Gastrocnemius medialis (tissue), 4 donors: ENCODE results near the gene NR1D2.

Source experiments
- CTCF ChIP-seq, 5 experiments: fragments of 450-650 bp in 3 of 5; fragments of 200-600 bp in 2 of 5; sonication (generic) in 2 of 5; IDR thresholded peaks in 4 of 5; conservative IDR thresholded peaks in 1 of 5; 1 replicate in 4 of 5; 2 replicates in 1 of 5; pipeline ENCODE4 v1.5.1; 2016 to 2019; ENCODE audit warnings: antibody characterized with exemption in 5 of 5, mild to moderate bottlenecking in 3 of 5, moderate library complexity in 3 of 5
- POLR2A ChIP-seq, 2 donors: fragments of 450-650 bp; IDR thresholded peaks; one replicate each; pipeline ENCODE4 v1.6.1; 2017; ENCODE audit warnings: antibody characterized with exemption in 2 of 2, mild to moderate bottlenecking in 2 of 2, moderate library complexity in 2 of 2

GRCh38 chr3:23904545-23904944 lies 40.5 kb upstream of the NR1D2 start:
- TF ChIP-seq CTCF (IDR thresholded peaks at IDR 0.05 in 4 of 5, conservative IDR thresholded peaks at IDR 0.05 in 1 of 5) (no peak), POLR2A (IDR thresholded peaks at IDR 0.05) (no peak)
